GM12878 (cell line): ENCODE measurements around the gene SRPK2. TPM values are rescaled to one million over a fixed set of nuclear protein-coding genes. Genes with fewer than 3 reads are reported as not detected.

Source experiments
- ATAC-seq: fragments of 200-7000 bp; cut with Tn5 transposase; 3 replicates; pipeline ENCODE4 v1.9.1; 2020; ENCODE audit warnings: mild to moderate bottlenecking, moderate library complexity
- BruUV-seq: library from RNA; stranded (reverse); fragments of 400-500 nt; replicated peaks from 2 replicates; lab custom pipeline; 2021; lab: Mats Ljungman, UMichigan
- CTCF ChIA-PET: fragments of 300-600 bp; sonication (Branson Sonifier 250); formaldehyde crosslinking; extraction: SDS; loops from one replicate; lab custom pipeline; 2021; ENCODE audit warnings: inconsistent platforms; lab: Yijun Ruan, JAX
- POLR2A ChIA-PET: fragments of 350-600 bp; formaldehyde crosslinking; extraction: SDS; loops from one replicate; lab custom pipeline; 2021; ENCODE audit warnings: inconsistent platforms; lab: Charles Lee
- RAD21 ChIA-PET: fragments of 300-600 bp; sonication (Branson Sonifier 250); formaldehyde crosslinking; loops from one replicate; lab custom pipeline; 2023; ENCODE audit warnings: antibody characterized with exemption; ENCODE audit not compliant: unreplicated experiment; lab: Charles Lee
- SMC1A ChIA-PET: fragments of 300-600 bp; sonication (Branson Sonifier 250); formaldehyde crosslinking; loops from one replicate; lab custom pipeline; 2023; ENCODE audit not compliant: unreplicated experiment, uncharacterized antibody; lab: Charles Lee
- DNase-seq: peaks from one replicate; pipeline ENCODE4 v3.0.0-alpha.2; 2011; ENCODE audit warnings: low read depth, low spot score
- FAIRE-seq: peaks from 3 replicates; lab custom pipeline; 2011; peaks lifted over from hg19 to GRCh38; lab: Jason Lieb, UNC
- H2AFZ ChIP-seq: 2 replicates; pipeline ENCODE4 v1.6.0; 2011; ENCODE audit warnings: low read depth, low read length, control low read depth; ENCODE audit not compliant: control insufficient read depth
- H3K27ac ChIP-seq: 2 replicates; pipeline ENCODE4 v1.5.1; 2011; ENCODE audit warnings: control low read depth; ENCODE audit not compliant: control insufficient read depth, insufficient read depth
- H3K27me3 ChIP-seq, 2 experiments: replicated peaks in 1 of 2; 2 replicates each; pipeline versions ENCODE4 v1.6.0 to v1.6.1; 2011; ENCODE audit warnings: low read length in 1 of 2; ENCODE audit not compliant: control insufficient read depth in 2 of 2, insufficient read depth in 2 of 2
- H3K36me3 ChIP-seq, 2 experiments: 2 replicates each; pipeline ENCODE4 v1.5.1; 2011; ENCODE audit warnings: low read length in 1 of 2; ENCODE audit not compliant: control insufficient read depth in 2 of 2, insufficient read depth in 2 of 2
- H3K4me1 ChIP-seq: 2 replicates; pipeline ENCODE4 v1.6.1; 2011; ENCODE audit warnings: mild to moderate bottlenecking, low read length, moderate library complexity, mixed read lengths; ENCODE audit not compliant: control insufficient read depth, insufficient read depth
- H3K4me2 ChIP-seq: 2 replicates; pipeline ENCODE4 v1.6.0; 2011; ENCODE audit warnings: control low read depth; ENCODE audit not compliant: control insufficient read depth, insufficient read depth
- H3K4me3 ChIP-seq: fragments of 200-600 bp; sonication (generic); 2 replicates; pipeline ENCODE4 v1.5.1; 2016
- H3K79me2 ChIP-seq: 2 replicates; pipeline ENCODE4 v1.6.0; 2011; ENCODE audit warnings: low read length; ENCODE audit not compliant: control insufficient read depth, insufficient read depth
- H3K9ac ChIP-seq: 2 replicates; pipeline ENCODE4 v1.8.0; 2011; ENCODE audit warnings: low read length, control low read depth, mixed read lengths; ENCODE audit not compliant: control insufficient read depth, insufficient read depth
- H3K9me3 ChIP-seq: replicated peaks from 3 replicates; pipeline ENCODE4 v1.5.1; 2011; ENCODE audit warnings: mild to moderate bottlenecking, low read length; ENCODE audit not compliant: control insufficient read depth, insufficient read depth
- H4K20me1 ChIP-seq: 2 replicates; pipeline ENCODE4 v1.6.0; 2011; ENCODE audit not compliant: control insufficient read depth, insufficient read depth
- ASH2L ChIP-seq: fragments of 300-600, 200-600 bp; sonication (generic); IDR thresholded peaks from 2 replicates; pipeline ENCODE4 v1.6.1; 2017; ENCODE audit warnings: low read depth, mild to moderate bottlenecking, borderline replicate concordance
- BACH1 ChIP-seq: fragments of 450-650 bp; IDR thresholded peaks from 2 replicates; pipeline ENCODE4 v1.6.1; 2017; ENCODE audit warnings: mild to moderate bottlenecking, borderline replicate concordance
- CBX5 ChIP-seq: sonication (generic); IDR thresholded peaks from 2 replicates; pipeline ENCODE4 v1.6.1; 2016; ENCODE audit warnings: low read depth, moderate library complexity, mild to moderate bottlenecking, inconsistent platforms
- EZH2 ChIP-seq: IDR thresholded peaks from 2 replicates; pipeline ENCODE4 v1.6.1; 2012; ENCODE audit warnings: low read depth, mild to moderate bottlenecking, control low read depth, inconsistent platforms, low read length, borderline replicate concordance; ENCODE audit not compliant: control insufficient read depth
- KAT2A ChIP-seq: conservative IDR thresholded peaks from 2 replicates; pipeline ENCODE4 v1.6.1; 2011; ENCODE audit warnings: low read depth, low read length; ENCODE audit not compliant: control insufficient read depth
- KLF5 ChIP-seq: fragments of 450-650 bp; IDR thresholded peaks from 2 replicates; pipeline ENCODE4 v1.6.1; 2014; ENCODE audit warnings: mild to moderate bottlenecking; ENCODE audit not compliant: partially characterized antibody
- MTA2 ChIP-seq: fragments of 450-650 bp; IDR thresholded peaks from 2 replicates; pipeline ENCODE4 v1.6.1; 2016; ENCODE audit warnings: low read depth, mild to moderate bottlenecking, moderate library complexity
- MXI1 ChIP-seq: fragments of 150-350 bp; IDR thresholded peaks from 2 replicates; pipeline ENCODE4 v1.6.1; 2011; ENCODE audit warnings: low read depth, mild to moderate bottlenecking, inconsistent platforms, low read length, improper control_type of control experiment
- SIX5 ChIP-seq: IDR thresholded peaks from 2 replicates; pipeline ENCODE4 v1.6.1; 2011; ENCODE audit warnings: mild to moderate bottlenecking, low read depth, low read length, moderate library complexity; ENCODE audit not compliant: severe bottlenecking
- SMAD1 ChIP-seq: fragments of 450-650 bp; IDR thresholded peaks from 2 replicates; pipeline ENCODE4 v1.6.1; 2018; ENCODE audit warnings: mild to moderate bottlenecking, low read depth; ENCODE audit not compliant: partially characterized antibody
- SMC3 ChIP-seq: IDR thresholded peaks from 2 replicates; pipeline ENCODE4 v1.6.1; 2011; ENCODE audit warnings: low read length, improper control_type of control experiment, borderline replicate concordance
- WRNIP1 ChIP-seq: IDR thresholded peaks from 2 replicates; pipeline ENCODE4 v1.6.1; 2011; ENCODE audit warnings: low read depth, low read length, improper control_type of control experiment, borderline replicate concordance
- ZNF274 ChIP-seq: IDR thresholded peaks from one replicate; pipeline ENCODE4 v1.8.0; 2011; ENCODE audit not compliant: insufficient read length, insufficient read depth
- WGBS: methylation state at CpG from one replicate; pipeline ENCODE4 v1.1.6; 2016; ENCODE audit warnings: low lambda C conversion rate; ENCODE audit not compliant: insufficient replicate concordance, insufficient coverage; ENCODE audit errors: missing lambda C conversion rate; 5-methylcytosine and 5-hydroxymethylcytosine counted together
- in situ Hi-C: fragments of 300-500 bp; cut with MboI; formaldehyde crosslinking; loops from 9 replicates; pipeline ENCODE4 v1.14.3; 2018; ENCODE audit warnings: mixed read lengths
- intact Hi-C: fragments of 100-400 bp; cut with micrococcal nuclease; formaldehyde crosslinking; loops from one replicate; pipeline ENCODE4 v1.14.2; 2022; ENCODE audit not compliant: unreplicated experiment
- polyA plus RNA-seq, 11 experiments: library from polyadenylated mRNA; depleted of rRNA in 4 of 11; unstranded in 6 of 11; stranded (reverse) in 5 of 11; fragments of >200 nt; fragmentation: Nextera tagmentation in 4 of 11; fragmentation: Illumina TruSeq in 1 of 11; extraction: Ambion mirVana in 4 of 11; extraction: Trizol in 1 of 11; gene quantifications; 1 replicate in 1 of 11; 2 replicates in 10 of 11; pipeline versions ENCODE4 v1.2.1 to v1.2.3, GENCODE V29; 2011 to 2016; ENCODE audit warnings: inconsistent platforms in 2 of 11, missing spikeins in 2 of 11, low read depth in 1 of 11
- total RNA-seq, 4 experiments: library from RNA; depleted of rRNA in 3 of 4; stranded (reverse); fragments of >200 nt in 3 of 4; fragmentation: Illumina TruSeq in 1 of 4; extraction: Trizol in 1 of 4; gene quantifications; 2 replicates each; pipeline versions ENCODE4 v1.2.1 to v1.2.3, GENCODE V29; 2013 to 2021
- TF ChIP-seq, protein P1 (sequence below): fragments of 450-650 bp; IDR thresholded peaks from 2 replicates; pipeline ENCODE4 v1.6.1; 2017; ENCODE audit warnings: antibody characterized with exemption, mild to moderate bottlenecking, moderate library complexity
- TF ChIP-seq, protein P2 (sequence below): IDR thresholded peaks from 2 replicates; pipeline ENCODE4 v1.6.1; 2012; ENCODE audit warnings: low read depth, low read length, improper control_type of control experiment

The SRPK2 gene
- total and polyA plus RNA-seq, 10 of the 15 experiments (the other 5 are each of a cell fraction or from before 2014, with no cell fraction given): 13.2 to 32.8 (median 24.5) TPM

DNA sequence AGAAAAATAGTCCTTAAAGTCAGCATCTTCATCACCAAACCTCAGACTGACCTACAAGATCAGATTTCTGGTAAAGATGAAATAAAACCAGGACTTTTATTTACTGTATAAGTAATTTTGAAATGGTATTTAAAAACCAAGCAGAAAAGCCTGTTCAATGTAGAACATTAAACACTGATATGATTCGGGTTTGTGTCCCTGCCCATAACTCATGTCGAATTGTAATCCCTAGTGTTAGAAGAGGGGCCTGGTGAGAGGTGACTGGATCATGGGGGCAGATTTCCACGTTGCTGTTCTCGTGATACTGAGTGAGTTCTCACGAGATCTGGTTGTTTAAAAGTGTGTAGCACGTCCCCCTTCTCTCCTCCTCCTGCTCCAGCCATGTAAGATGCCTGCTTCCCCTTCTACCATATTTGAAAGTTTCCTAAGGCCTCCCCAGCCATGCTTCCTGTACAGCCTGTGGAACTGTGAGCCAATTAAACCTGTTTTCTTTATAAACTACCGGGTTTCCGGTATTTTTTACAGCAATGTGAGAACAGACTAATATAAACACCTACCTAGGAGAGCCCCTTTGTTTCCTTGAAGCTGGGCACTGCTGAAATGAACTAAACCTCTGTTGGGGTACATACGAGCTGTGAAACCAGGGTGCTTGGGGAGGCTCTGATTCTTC, 254.6 kb downstream of the SRPK2 start:
- H3K27me3 ChIP-seq: no peaks in the 10 kb centered on the region
- ChIA-PET POLR2A (no interaction called here), SMC1A (interaction anchor here (1.6 kb wide), 1 partner anchor 8 kb away, joined by 3 read pairs; no protein-coding TSS in a partner anchor), RAD21 (no interaction called here), CTCF (interaction anchor here (0.8 to 1.3 kb wide), 2 partner anchors 9 to 153 kb away, joined by 3 read pairs; no protein-coding TSS in a partner anchor)
- intact Hi-C loops: no loop called here
- FAIRE-seq (no peak), ATAC-seq (no peak), DNase-seq (no peak)
- no peak overlapping the region for H3K9ac ChIP-seq
- H3K36me3 ChIP-seq: peaks cover 7 to 9% of the 10 kb centered on the region in 2 experiments; a peak in 3 of 4 replicates
- in situ Hi-C loops: no loop called here
- TF ChIP-seq, protein P1, sequence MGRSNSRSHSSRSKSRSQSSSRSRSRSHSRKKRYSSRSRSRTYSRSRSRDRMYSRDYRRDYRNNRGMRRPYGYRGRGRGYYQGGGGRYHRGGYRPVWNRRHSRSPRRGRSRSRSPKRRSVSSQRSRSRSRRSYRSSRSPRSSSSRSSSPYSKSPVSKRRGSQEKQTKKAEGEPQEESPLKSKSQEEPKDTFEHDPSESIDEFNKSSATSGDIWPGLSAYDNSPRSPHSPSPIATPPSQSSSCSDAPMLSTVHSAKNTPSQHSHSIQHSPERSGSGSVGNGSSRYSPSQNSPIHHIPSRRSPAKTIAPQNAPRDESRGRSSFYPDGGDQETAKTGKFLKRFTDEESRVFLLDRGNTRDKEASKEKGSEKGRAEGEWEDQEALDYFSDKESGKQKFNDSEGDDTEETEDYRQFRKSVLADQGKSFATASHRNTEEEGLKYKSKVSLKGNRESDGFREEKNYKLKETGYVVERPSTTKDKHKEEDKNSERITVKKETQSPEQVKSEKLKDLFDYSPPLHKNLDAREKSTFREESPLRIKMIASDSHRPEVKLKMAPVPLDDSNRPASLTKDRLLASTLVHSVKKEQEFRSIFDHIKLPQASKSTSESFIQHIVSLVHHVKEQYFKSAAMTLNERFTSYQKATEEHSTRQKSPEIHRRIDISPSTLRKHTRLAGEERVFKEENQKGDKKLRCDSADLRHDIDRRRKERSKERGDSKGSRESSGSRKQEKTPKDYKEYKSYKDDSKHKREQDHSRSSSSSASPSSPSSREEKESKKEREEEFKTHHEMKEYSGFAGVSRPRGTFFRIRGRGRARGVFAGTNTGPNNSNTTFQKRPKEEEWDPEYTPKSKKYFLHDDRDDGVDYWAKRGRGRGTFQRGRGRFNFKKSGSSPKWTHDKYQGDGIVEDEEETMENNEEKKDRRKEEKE: no peak
- TF ChIP-seq EZH2 (no peak), MXI1 (no peak), MTA2 (no peak), KLF5 (no peak), CBX5 (no peak), SIX5 (no peak), WRNIP1 (no peak), ASH2L (no peak), ZNF274 (no peak), SMC3 (no peak), BACH1 (no peak), KAT2A (no peak), SMAD1 (no peak)
- TF ChIP-seq, protein P2, sequence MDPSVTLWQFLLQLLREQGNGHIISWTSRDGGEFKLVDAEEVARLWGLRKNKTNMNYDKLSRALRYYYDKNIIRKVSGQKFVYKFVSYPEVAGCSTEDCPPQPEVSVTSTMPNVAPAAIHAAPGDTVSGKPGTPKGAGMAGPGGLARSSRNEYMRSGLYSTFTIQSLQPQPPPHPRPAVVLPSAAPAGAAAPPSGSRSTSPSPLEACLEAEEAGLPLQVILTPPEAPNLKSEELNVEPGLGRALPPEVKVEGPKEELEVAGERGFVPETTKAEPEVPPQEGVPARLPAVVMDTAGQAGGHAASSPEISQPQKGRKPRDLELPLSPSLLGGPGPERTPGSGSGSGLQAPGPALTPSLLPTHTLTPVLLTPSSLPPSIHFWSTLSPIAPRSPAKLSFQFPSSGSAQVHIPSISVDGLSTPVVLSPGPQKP: no peak
- H3K4me1 ChIP-seq: peaks cover 16% of the 10 kb centered on the region
- WGBS: 78% methylated on average over 9 of the region's 9 CpGs
- H3K4me3 ChIP-seq: no peak overlapping the region
- no peaks in the 10 kb centered on the region for H4K20me1 ChIP-seq
- no TSS peak for BruUV-seq
- no peaks in the 10 kb centered on the region for H3K9me3 ChIP-seq
- no peak overlapping the region for H2AFZ ChIP-seq
- no peak overlapping the region for H3K27ac ChIP-seq
- no peaks in the 10 kb centered on the region for H3K79me2 ChIP-seq
- H3K4me2 ChIP-seq: no peak overlapping the region
